SU-DHL-6 (cell line): Measurements from ENCODE around the gene ANKS1B.

Experiments used
- H2AFZ ChIP-seq: fragments of 200-600 bp; sonication (generic); 2 replicates; pipeline ENCODE4 v1.6.1; 2014; ENCODE audit warnings: low read depth, mild to moderate bottlenecking, moderate library complexity, mixed read lengths, antibody characterized with exemption, low read length; ENCODE audit not compliant: severe bottlenecking
- H3F3A ChIP-seq: fragments of 200-600 bp; shearing (Covaris generic); 2 replicates; pipeline ENCODE4 v1.6.0; 2016; ENCODE audit warnings: antibody characterized with exemption, mild to moderate bottlenecking; ENCODE audit not compliant: insufficient read depth
- H3K27ac ChIP-seq: fragments of 200-600 bp; sonication (generic); 2 replicates; pipeline ENCODE4 v1.5.1; 2016; ENCODE audit warnings: low read depth, mild to moderate bottlenecking, low read length, moderate library complexity, mixed read lengths
- H3K27me3 ChIP-seq: fragments of 200-600 bp; sonication (generic), shearing (Covaris generic); 2 replicates; pipeline ENCODE4 v1.6.0; 2014; ENCODE audit warnings: mild to moderate bottlenecking, low read length
- H3K36me3 ChIP-seq: fragments of 200-600 bp; sonication (generic); 2 replicates; pipeline ENCODE4 v1.6.1; 2014; ENCODE audit warnings: mild to moderate bottlenecking, low read length, mixed read lengths
- H3K4me2 ChIP-seq: fragments of 300-600, 200-600 bp; shearing (Covaris generic), sonication (generic); 2 replicates; pipeline ENCODE4 v1.6.0; 2014; ENCODE audit warnings: low read length, low read depth, mild to moderate bottlenecking; ENCODE audit not compliant: poor library complexity, severe bottlenecking
- H3K4me3 ChIP-seq: fragments of 200-600 bp; sonication (generic); 2 replicates; pipeline ENCODE4 v1.5.1; 2014; ENCODE audit warnings: antibody characterized with exemption, low read length, mild to moderate bottlenecking, mixed read lengths; ENCODE audit not compliant: insufficient read depth, poor library complexity, severe bottlenecking
- H3K79me2 ChIP-seq: fragments of 200-600 bp; sonication (generic); 2 replicates; pipeline ENCODE4 v1.6.1; 2014; ENCODE audit warnings: mild to moderate bottlenecking, low read length, moderate library complexity; ENCODE audit not compliant: insufficient read depth
- H3K9ac ChIP-seq: fragments of 200-600 bp; sonication (generic); 2 replicates; pipeline ENCODE4 v1.7.0; 2014; ENCODE audit warnings: mild to moderate bottlenecking, low read length
- H3K9me2 ChIP-seq: fragments of 200-600 bp; sonication (generic); replicated peaks from 2 replicates; pipeline ENCODE4 v1.6.1; 2014; ENCODE audit warnings: low read length; ENCODE audit not compliant: insufficient read depth
- H3K9me3 ChIP-seq: fragments of 200-600 bp; sonication (generic); 2 replicates; pipeline ENCODE4 v1.6.1; 2014; ENCODE audit warnings: low read length, mixed read lengths; ENCODE audit not compliant: insufficient read depth
- H4K20me1 ChIP-seq: fragments of 200-600 bp; sonication (generic); 2 replicates; pipeline ENCODE4 v1.6.1; 2014; ENCODE audit warnings: low read depth, mild to moderate bottlenecking, antibody characterized with exemption, low read length, moderate library complexity, mixed read lengths
- CTCF ChIP-seq: fragments of 200-600 bp; sonication (generic); IDR thresholded peaks from one replicate; pipeline ENCODE4 v1.5.1; 2017; ENCODE audit warnings: antibody characterized with exemption, mild to moderate bottlenecking, low read length, moderate library complexity; ENCODE audit not compliant: insufficient read depth, poor library complexity, severe bottlenecking
- EZH2phosphoT487 ChIP-seq: fragments of 200-600 bp; sonication (generic), shearing (Covaris generic); conservative IDR thresholded peaks from 2 replicates; pipeline ENCODE4 v1.6.1; 2018; ENCODE audit warnings: mild to moderate bottlenecking, antibody characterized with exemption, low read length, moderate library complexity, mixed read lengths

Gene ANKS1B

GRCh38 chr12:99271071-99271470, 713.7 kb downstream of the ANKS1B start:
- Histone ChIP-seq H3K9me2 (no peaks in the 10 kb centered on the region), H2AFZ (no peak overlapping the region), H3K9ac (no peak overlapping the region), H3K36me3 (no peaks in the 10 kb centered on the region), H3K4me3 (no peak overlapping the region), H3K4me2 (no peak overlapping the region), H3F3A (no peaks in the 10 kb centered on the region), H3K27ac (no peak overlapping the region), H3K79me2 (no peaks in the 10 kb centered on the region), H4K20me1 (no peaks in the 10 kb centered on the region), H3K9me3 (no peaks in the 10 kb centered on the region), H3K27me3 (no peaks in the 10 kb centered on the region)
- TF ChIP-seq EZH2phosphoT487 (no peak), CTCF (no peak)

- no peak overlapping the region for H3K9ac ChIP-seq
- no peak overlapping the region for H3K4me3 ChIP-seq
- H3K9me3 ChIP-seq, result no peaks in the 10 kb centered on the region
- no peaks in the 10 kb centered on the region for H3K9me2 ChIP-seq
- no peak overlapping the region for H3K27ac ChIP-seq
- no peaks in the 10 kb centered on the region for H4K20me1 ChIP-seq
- H3K4me2 ChIP-seq, result no peak overlapping the region
- no peaks in the 10 kb centered on the region for H3F3A ChIP-seq
- H3K79me2 ChIP-seq, result no peaks in the 10 kb centered on the region
- H3K36me3 ChIP-seq, result no peaks in the 10 kb centered on the region
- no peak overlapping the region for H2AFZ ChIP-seq
- TF ChIP-seq EZH2phosphoT487, result no peak
- no peak for TF ChIP-seq CTCF
- no peaks in the 10 kb centered on the region for H3K27me3 ChIP-seq
Observed at GRCh38 chr12:99267038-99267437, 717.7 kb downstream of the ANKS1B start.

- Histone ChIP-seq H3K79me2 (no peaks in the 10 kb centered on the region), H3K27me3 (no peaks in the 10 kb centered on the region), H2AFZ (no peak overlapping the region), H3K36me3 (no peaks in the 10 kb centered on the region), H3K27ac (no peak overlapping the region), H3F3A (no peaks in the 10 kb centered on the region), H3K4me3 (no peak overlapping the region), H3K9ac (no peak overlapping the region), H3K4me2 (no peak overlapping the region), H3K9me3 (no peaks in the 10 kb centered on the region), H3K9me2 (no peaks in the 10 kb centered on the region), H4K20me1 (no peaks in the 10 kb centered on the region)
- no peak for TF ChIP-seq EZH2phosphoT487
- TF ChIP-seq CTCF, result no peak
Observed at GRCh38 chr12:99265648-99266047, 719.1 kb downstream of the ANKS1B start.
